Measurements from ENCODE around the gene OR1I1. TPM values are rescaled to one million over a fixed set of nuclear protein-coding genes. Genes with fewer than 3 reads are reported as not detected.

Gene OR1I1
- total and polyA plus RNA-seq, 3 donors from 2014 or later, result not detected

- H3K27me3 ChIP-seq, result no peaks in the 10 kb centered on the region
- H3K27ac ChIP-seq, result no peak overlapping the region
- H3K4me3 ChIP-seq, result peak overlapping the region; percentile 36 to 56
- no peak for DNase-seq
- peaks cover 4% of the 10 kb centered on the region for H3K4me1 ChIP-seq
- intact Hi-C loops (cut with DNase I; ENCODE audit: low total_unique reads), result no loop called here
- no peaks in the 10 kb centered on the region for H3K9me3 ChIP-seq
- no peaks in the 10 kb centered on the region for H3K36me3 ChIP-seq (ENCODE audit: low read depth, missing control alignments)
- TF ChIP-seq POLR2A (IDR thresholded peaks at IDR 0.05) (no peak), CTCF (IDR thresholded peaks at IDR 0.05) (no peak)
- WGBS, 2 donors, result 52 to 56% methylated on average over 7 of the region's 7 CpGs
Observed at GRCh38 chr19:15114153-15114540, 32.1 kb downstream of the OR1I1 start.

- no peak overlapping the region for H3K4me3 ChIP-seq
- TF ChIP-seq POLR2A (IDR thresholded peaks at IDR 0.05) (no peak), CTCF (IDR thresholded peaks at IDR 0.05) (no peak)
- H3K4me1 ChIP-seq, result peaks cover 4% of the 10 kb centered on the region
- no peaks in the 10 kb centered on the region for H3K36me3 ChIP-seq (ENCODE audit: low read depth, missing control alignments)
- H3K27ac ChIP-seq, result peak overlapping the region; percentile 1 to 50
- WGBS, 2 donors, result 65% methylated on average over 13 of the region's 13 CpGs; no CpG with 5 or more reads in 1 of the 2 donors
- intact Hi-C loops (cut with DNase I; ENCODE audit: low total_unique reads), result no loop called here
- DNase-seq, result peak; percentile 64
- H3K27me3 ChIP-seq, result no peaks in the 10 kb centered on the region
- no peaks in the 10 kb centered on the region for H3K9me3 ChIP-seq
Observed at GRCh38 chr19:15115080-15115479, 33.1 kb downstream of the OR1I1 start.

- peaks cover 4% of the 10 kb centered on the region for H3K4me1 ChIP-seq
- H3K4me3 ChIP-seq, result no peak overlapping the region
- no peak for TF ChIP-seq CTCF (IDR thresholded peaks at IDR 0.05)
- no peak for TF ChIP-seq POLR2A (IDR thresholded peaks at IDR 0.05)
- peak overlapping the region; percentile 1 to 50 for H3K27ac ChIP-seq
- H3K36me3 ChIP-seq (ENCODE audit: low read depth, missing control alignments), result no peaks in the 10 kb centered on the region
- intact Hi-C loops (cut with DNase I; ENCODE audit: low total_unique reads), result no loop called here
- H3K27me3 ChIP-seq, result no peaks in the 10 kb centered on the region
- DNase-seq, result no peak
- WGBS, 2 donors, result 79 to 92% methylated on average over 10 to 23 of the region's 23 CpGs
- H3K9me3 ChIP-seq, result no peaks in the 10 kb centered on the region
Observed at GRCh38 chr19:15115762-15116615, 34.0 kb downstream of the OR1I1 start.

GRCh38 chr19:15116856-15117255, 34.8 kb downstream of the OR1I1 start:
- 86 to 95% methylated on average over 12 of the region's 12 CpGs for WGBS, 2 donors
- intact Hi-C loops (cut with DNase I; ENCODE audit: low total_unique reads), result no loop called here
- peaks cover 4% of the 10 kb centered on the region for H3K4me1 ChIP-seq
- TF ChIP-seq CTCF (IDR thresholded peaks at IDR 0.05) (no peak), POLR2A (IDR thresholded peaks at IDR 0.05) (no peak)
- no peaks in the 10 kb centered on the region for H3K36me3 ChIP-seq (ENCODE audit: low read depth, missing control alignments)
- H3K9me3 ChIP-seq, result no peaks in the 10 kb centered on the region
- DNase-seq, result no peak
- no peaks in the 10 kb centered on the region for H3K27me3 ChIP-seq
- no peak overlapping the region for H3K4me3 ChIP-seq
- no peak overlapping the region for H3K27ac ChIP-seq

- H3K36me3 ChIP-seq (ENCODE audit: low read depth, missing control alignments), result no peaks in the 10 kb centered on the region
- WGBS, 2 donors, result 95 to 100% methylated on average over 2 of the region's 2 CpGs
- intact Hi-C loops (cut with DNase I; ENCODE audit: low total_unique reads), result no loop called here
Observed at GRCh38 chr19:15118248-15118647, 36.2 kb downstream of the OR1I1 start.

More at GRCh38 chr19:15118248-15118647, 36.2 kb downstream of the OR1I1 start:
- Histone ChIP-seq H3K27me3 (no peaks in the 10 kb centered on the region), H3K9me3 (no peaks in the 10 kb centered on the region), H3K4me1 (peaks cover 4% of the 10 kb centered on the region), H3K4me3 (no peak overlapping the region), H3K27ac (no peak overlapping the region)
- no peak for TF ChIP-seq CTCF (IDR thresholded peaks at IDR 0.05)
- TF ChIP-seq POLR2A (IDR thresholded peaks at IDR 0.05), result no peak
- no peak for DNase-seq

Measured in testis (tissue), 3 donors.